Gastroesophageal sphincter (tissue), 4 donors: ENCODE measurements around the gene DDC. TPM values are rescaled to one million over a fixed set of nuclear protein-coding genes. Genes with fewer than 3 reads are reported as not detected.
"Not testable (repeated sequence)": the region's sequence is repeated elsewhere in the genome, so short reads cannot be mapped to it uniquely, and the experiment has no call there.

Source experiments
- ATAC-seq: fragments of 150-250 bp; one replicate; pipeline ENCODE4 v1.9.1; 2016; ENCODE audit warnings: mild to moderate bottlenecking, moderate library complexity
- H3K27ac ChIP-seq, 4 donors: fragments of 200-600 bp; sonication (generic) in 3 of 4; 1 replicate in 3 of 4; 2 replicates in 1 of 4; pipeline ENCODE4 v1.5.1; 2016 to 2019
- H3K27me3 ChIP-seq: fragments of 200-600 bp; sonication (generic); one replicate; pipeline ENCODE4 v1.5.1; 2019
- H3K36me3 ChIP-seq, 2 donors: fragments of 200-600 bp; sonication (generic); one replicate each; pipeline ENCODE4 v1.5.1; 2019; ENCODE audit warnings: control low read depth in 1 of 2
- H3K4me1 ChIP-seq, 3 donors: fragments of 200-600 bp; sonication (generic); 1 replicate in 2 of 3; 2 replicates in 1 of 3; pipeline ENCODE4 v1.5.1; 2016 to 2019; ENCODE audit warnings: control low read depth in 2 of 3
- H3K4me3 ChIP-seq, 2 donors: fragments of 200-600 bp; sonication (generic); one replicate each; pipeline ENCODE4 v1.5.1; 2019; ENCODE audit warnings: mild to moderate bottlenecking in 1 of 2, moderate library complexity in 1 of 2
- H3K9me3 ChIP-seq, 3 donors: fragments of 200-600 bp; sonication (generic); one replicate each; pipeline ENCODE4 v1.5.1; 2017 to 2019; ENCODE audit warnings: control low read depth in 2 of 3
- CTCF ChIP-seq, 4 experiments: fragments of 200-600 bp in 2 of 4; fragments of 450-650 bp in 2 of 4; sonication (generic) in 1 of 4; IDR thresholded peaks; one replicate each; pipeline ENCODE4 v1.5.1; 2017 to 2019; ENCODE audit warnings: antibody characterized with exemption in 4 of 4, mild to moderate bottlenecking in 2 of 4, moderate library complexity in 2 of 4
- EP300 ChIP-seq: sonication (generic); formaldehyde crosslinking; IDR thresholded peaks from one replicate; pipeline ENCODE4 v1.6.1; 2017; ENCODE audit warnings: antibody characterized with exemption, mild to moderate bottlenecking
- POLR2A ChIP-seq, 2 donors: fragments of 450-650 bp; IDR thresholded peaks; one replicate each; pipeline ENCODE4 v1.6.1; 2017; ENCODE audit warnings: antibody characterized with exemption in 2 of 2, mild to moderate bottlenecking in 2 of 2, moderate library complexity in 1 of 2
- POLR2AphosphoS5 ChIP-seq: sonication (generic); formaldehyde crosslinking; IDR thresholded peaks from one replicate; pipeline ENCODE4 v1.6.1; 2017; ENCODE audit warnings: antibody characterized with exemption
- WGBS, 2 donors: methylation state at CpG; one replicate each; pipeline ENCODE4 v1.1.5; 2018; ENCODE audit warnings: low coverage in 1 of 2; 5-methylcytosine and 5-hydroxymethylcytosine counted together
- total RNA-seq, 4 donors: library from RNA; depleted of rRNA; stranded (reverse); fragments of >200 nt; gene quantifications; one replicate each; pipeline ENCODE4 v1.1.0, GENCODE V29; 2016

Gene DDC
- total RNA-seq, 4 donors from 2014 or later: not detected

DNA sequence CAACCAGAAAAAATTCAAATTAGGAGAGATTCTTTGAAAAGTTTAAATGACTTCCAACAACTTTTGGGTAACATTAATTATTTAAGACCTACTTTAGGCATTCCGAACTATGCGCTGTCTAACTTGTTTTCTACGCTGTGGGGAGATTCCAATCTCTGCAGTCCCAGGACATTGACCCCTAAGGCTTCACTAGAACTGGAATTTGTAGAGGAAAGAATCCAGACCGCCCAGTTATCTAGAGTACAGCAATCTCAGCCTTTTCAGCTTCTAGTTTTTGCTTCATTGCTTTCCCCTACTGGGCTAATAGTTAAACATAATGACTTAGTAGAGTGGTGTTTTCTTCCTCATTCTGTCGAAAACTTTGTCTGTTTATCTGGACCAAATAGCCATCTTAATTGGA is 14.9 kb upstream of the DDC start:
- Histone ChIP-seq H3K9me3 (peaks cover 0 to 22% (median 0%) of the 10 kb centered on the region in 3 donors), H3K4me1 (no peaks in the 10 kb centered on the region), H3K27me3 (peaks cover 13% of the 10 kb centered on the region), H3K36me3 (no peaks in the 10 kb centered on the region), H3K4me3 (no peak overlapping the region), H3K27ac (no peak overlapping the region)
- 86 to 89% methylated on average over 5 of the region's 5 CpGs for WGBS, 2 donors
- ATAC-seq: no peak
- TF ChIP-seq POLR2A (IDR thresholded peaks at IDR 0.05) (no peak), EP300 (no peak), CTCF (IDR thresholded peaks at IDR 0.05) (no peak), POLR2AphosphoS5 (no peak)

DNA sequence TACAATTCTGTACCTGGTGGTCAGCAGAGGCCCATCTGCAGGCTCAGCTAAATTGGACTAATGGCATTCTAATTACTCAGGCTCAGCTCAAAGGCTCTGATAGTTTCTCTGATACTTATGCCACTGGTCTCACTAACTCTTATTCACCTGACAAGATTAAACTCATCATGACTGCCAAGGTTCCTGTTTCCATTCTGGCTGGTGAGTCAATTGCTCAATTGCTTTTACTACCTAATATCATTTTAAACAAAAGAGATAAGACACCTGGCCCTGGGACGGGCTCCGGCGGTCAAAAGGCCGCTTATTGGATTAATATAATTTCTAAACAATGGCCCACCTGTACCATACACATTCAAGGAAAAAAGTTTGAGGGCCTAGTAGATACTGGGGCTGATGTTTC is 12.9 kb upstream of the DDC start:
- H3K4me1 ChIP-seq, H3K36me3 ChIP-seq, H3K4me3 ChIP-seq, H3K27me3 ChIP-seq, H3K27ac ChIP-seq, H3K9me3 ChIP-seq, ATAC-seq: not testable (repeated sequence)
- WGBS, 2 donors: 91% methylated on average over 4 of the region's 4 CpGs; no CpG with 5 or more reads in 1 of the 2 donors

GRCh38 chr7:50577569-50577968 is 12.4 kb upstream of the DDC start:
- H3K36me3 ChIP-seq: no peaks in the 10 kb centered on the region
- no peaks in the 10 kb centered on the region for H3K27me3 ChIP-seq
- WGBS, 2 donors: 82 to 92% methylated on average over 9 to 10 of the region's 10 CpGs
- ATAC-seq: no peak
- H3K27ac ChIP-seq: no peak overlapping the region
- peaks cover 0 to 2% (median 0%) of the 10 kb centered on the region in 3 donors for H3K9me3 ChIP-seq
- no peaks in the 10 kb centered on the region for H3K4me1 ChIP-seq
- TF ChIP-seq POLR2AphosphoS5: no peak
- no peak for TF ChIP-seq EP300
- no peak for TF ChIP-seq CTCF (IDR thresholded peaks at IDR 0.05)
- no peak for TF ChIP-seq POLR2A (IDR thresholded peaks at IDR 0.05)
- no peak overlapping the region for H3K4me3 ChIP-seq

GRCh38 chr7:50576388-50576787 is 11.2 kb upstream of the DDC start:
- not testable (repeated sequence) for H3K27me3 ChIP-seq, ATAC-seq, H3K4me3 ChIP-seq, H3K4me1 ChIP-seq, H3K36me3 ChIP-seq, H3K27ac ChIP-seq, H3K9me3 ChIP-seq
- WGBS, 2 donors: no CpG with 5 or more reads among the region's 6 CpGs

- ATAC-seq: no peak
- H3K4me3 ChIP-seq: no peak overlapping the region
- H3K4me1 ChIP-seq: no peaks in the 10 kb centered on the region
- TF ChIP-seq EP300: no peak
- TF ChIP-seq POLR2AphosphoS5: no peak
- TF ChIP-seq POLR2A (IDR thresholded peaks at IDR 0.05): no peak
- no peak for TF ChIP-seq CTCF (IDR thresholded peaks at IDR 0.05)
- H3K36me3 ChIP-seq: no peaks in the 10 kb centered on the region
- H3K27me3 ChIP-seq: no peaks in the 10 kb centered on the region
- no peak overlapping the region for H3K27ac ChIP-seq
- no peaks in the 10 kb centered on the region for H3K9me3 ChIP-seq
- 100% methylated on average over 1 of the region's 6 CpGs; no CpG with 5 or more reads in 1 of the 2 donors for WGBS, 2 donors
Observed at GRCh38 chr7:50567715-50568261, 2.6 kb upstream of the DDC start.

DNA sequence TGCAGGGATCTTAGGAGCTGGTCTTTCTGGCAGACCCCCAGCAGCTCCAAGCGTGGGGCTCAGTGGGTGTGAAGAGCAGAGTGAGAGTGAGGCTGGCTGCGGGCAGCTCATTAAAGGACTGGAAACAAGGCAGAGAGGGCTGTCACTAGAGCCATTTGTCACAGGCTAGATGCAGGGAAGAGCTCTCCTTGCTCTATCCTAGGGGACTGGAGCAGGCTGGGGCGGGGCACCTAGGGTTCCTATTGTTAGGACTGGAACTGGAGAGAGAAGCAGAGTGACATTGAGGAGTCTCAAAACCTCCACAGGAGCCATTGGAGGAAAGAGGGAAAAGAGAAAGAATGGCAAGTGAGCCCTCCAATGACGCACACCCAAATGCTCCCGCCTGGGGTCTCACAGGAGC is 772 bp upstream of the DDC start:
- Histone ChIP-seq H3K36me3 (no peaks in the 10 kb centered on the region), H3K9me3 (no peaks in the 10 kb centered on the region), H3K4me1 (no peaks in the 10 kb centered on the region), H3K4me3 (no peak overlapping the region), H3K27me3 (peaks cover 12% of the 10 kb centered on the region), H3K27ac (no peak overlapping the region)
- TF ChIP-seq POLR2AphosphoS5 (no peak), POLR2A (IDR thresholded peaks at IDR 0.05) (no peak), CTCF (IDR thresholded peaks at IDR 0.05) (no peak), EP300 (no peak)
- no peak for ATAC-seq
- 26% methylated on average over 3 of the region's 5 CpGs; no CpG with 5 or more reads in 1 of the 2 donors for WGBS, 2 donors
